Measurements from ENCODE around the gene THAP4.

THAP4 gene

GRCh38 chr2:241641631-241642030, 4.7 kb upstream of the THAP4 start:
- TF ChIP-seq CTCF (conservative IDR thresholded peaks at IDR 0.05) = no peak
- H3K27ac ChIP-seq = no peak overlapping the region

- no peak overlapping the region for H3K27ac ChIP-seq
- no peak for TF ChIP-seq CTCF (conservative IDR thresholded peaks at IDR 0.05)
Measured at GRCh38 chr2:241640165-241640795, 3.3 kb upstream of the THAP4 start.

- no peak for TF ChIP-seq CTCF (conservative IDR thresholded peaks at IDR 0.05)
- H3K27ac ChIP-seq = no peak overlapping the region
Measured at GRCh38 chr2:241639385-241639784, 2.4 kb upstream of the THAP4 start.

GRCh38 chr2:241638940-241639339, 2.0 kb upstream of the THAP4 start:
- TF ChIP-seq CTCF (conservative IDR thresholded peaks at IDR 0.05) = no peak
- H3K27ac ChIP-seq = no peak overlapping the region

- peak overlapping the region; percentile 97 for H3K27ac ChIP-seq
- no peak for TF ChIP-seq CTCF (conservative IDR thresholded peaks at IDR 0.05)
Measured at GRCh38 chr2:241637795-241638660, 1.1 kb upstream of the THAP4 start.

GRCh38 chr2:241636182-241637017, 558 bp downstream of the THAP4 start:
- no peak for TF ChIP-seq CTCF (conservative IDR thresholded peaks at IDR 0.05)
- H3K27ac ChIP-seq = peak overlapping the region; percentile 97

GRCh38 chr2:241635756-241636155, 1.2 kb downstream of the THAP4 start:
- peak overlapping the region; percentile 97 for H3K27ac ChIP-seq
- no peak for TF ChIP-seq CTCF (conservative IDR thresholded peaks at IDR 0.05)

Data from VCaP (cell line).